ENCODE measurements around the gene HAAO.
A peak's percentile ranks its signal among the peaks of the same experiment; 100 is the strongest.

Gene HAAO

DNA sequence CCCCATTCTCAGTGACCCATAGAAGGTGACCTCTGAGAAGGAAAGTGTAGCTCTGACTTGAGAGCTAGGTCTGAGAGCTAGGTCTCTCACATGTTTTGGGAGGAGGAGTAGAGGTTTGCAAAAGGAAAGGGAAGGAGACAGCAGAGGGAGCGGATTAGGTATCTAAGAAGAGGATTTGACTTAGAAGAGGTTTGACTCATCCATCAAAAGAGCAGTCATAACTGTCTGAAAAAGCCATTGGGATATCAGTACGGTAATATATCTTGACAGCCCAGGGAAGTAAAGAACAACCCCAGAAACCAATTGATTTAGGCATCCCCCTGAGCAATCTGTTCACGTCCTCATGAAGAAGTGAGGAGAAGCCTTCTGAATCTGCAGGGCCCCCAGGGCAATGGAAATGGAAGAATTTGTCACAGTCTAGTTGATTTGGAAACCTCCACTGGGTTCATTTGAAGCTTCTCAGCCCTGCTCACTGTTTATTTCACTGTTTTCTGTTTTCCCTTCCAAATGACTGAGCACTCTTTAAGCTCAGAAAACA lies 47.8 kb downstream of the HAAO start:
- H3K4ac ChIP-seq (ENCODE audit: low read depth, low read length), result no peak overlapping the region
- H3K4me3 ChIP-seq (ENCODE audit: low read depth, low read length), result no peak overlapping the region
- no peak overlapping the region for H2BK12ac ChIP-seq (ENCODE audit: low read length)
- no peaks in the 10 kb centered on the region for H3K27me3 ChIP-seq (ENCODE audit: insufficient read depth, low read length)
- H2AFZ ChIP-seq (ENCODE audit: insufficient read depth, low read length, poor library complexity), result no peak overlapping the region
- WGBS (ENCODE audit: extremely low coverage, insufficient coverage, insufficient read length), result no CpG with 5 or more reads among the region's 3 CpGs
- H2AK5ac ChIP-seq (ENCODE audit: low read length), result no peak overlapping the region
- no peak overlapping the region for H2BK5ac ChIP-seq (ENCODE audit: low read depth, low read length, poor library complexity)
- no peak overlapping the region for H4K91ac ChIP-seq (ENCODE audit: low read depth, low read length)
- H3K27ac ChIP-seq (ENCODE audit: low read depth, low read length), result no peak overlapping the region
- H3K79me1 ChIP-seq (ENCODE audit: low read length), result no peaks in the 10 kb centered on the region
- H3K9me3 ChIP-seq (ENCODE audit: insufficient read depth, low read depth, low read length), result peaks cover 4% of the 10 kb centered on the region
- H3K14ac ChIP-seq (ENCODE audit: low read length), result no peak overlapping the region
- H3K4me2 ChIP-seq (ENCODE audit: low read length), result no peak overlapping the region
- H2BK120ac ChIP-seq (ENCODE audit: insufficient read depth, low read length, poor library complexity), result no peak overlapping the region
- no peak overlapping the region for H3K18ac ChIP-seq (ENCODE audit: low read length)
- DNase-seq, result peak in 1 of 2 donors; percentile 30
- H3K23ac ChIP-seq (ENCODE audit: low read length), result no peak overlapping the region
- H3K9ac ChIP-seq (ENCODE audit: low read length), result no peak overlapping the region
- H4K12ac ChIP-seq (ENCODE audit: low read depth, low read length), result no peak overlapping the region
- no peak overlapping the region for H4K8ac ChIP-seq (ENCODE audit: low read depth, low read length)
- H3K4me1 ChIP-seq (ENCODE audit: control insufficient read depth in 1 of 2, insufficient read depth in 2 of 2, low read length in 2 of 2), result no peaks in the 10 kb centered on the region
- peaks cover 0 to 3% of the 10 kb centered on the region in 2 experiments for H3K36me3 ChIP-seq (ENCODE audit: control insufficient read depth in 1 of 2, insufficient read depth in 2 of 2, low read length in 2 of 2)
- no peaks in the 10 kb centered on the region for H3K79me2 ChIP-seq (ENCODE audit: control insufficient read depth, insufficient read depth, low read length, poor library complexity)

DNA sequence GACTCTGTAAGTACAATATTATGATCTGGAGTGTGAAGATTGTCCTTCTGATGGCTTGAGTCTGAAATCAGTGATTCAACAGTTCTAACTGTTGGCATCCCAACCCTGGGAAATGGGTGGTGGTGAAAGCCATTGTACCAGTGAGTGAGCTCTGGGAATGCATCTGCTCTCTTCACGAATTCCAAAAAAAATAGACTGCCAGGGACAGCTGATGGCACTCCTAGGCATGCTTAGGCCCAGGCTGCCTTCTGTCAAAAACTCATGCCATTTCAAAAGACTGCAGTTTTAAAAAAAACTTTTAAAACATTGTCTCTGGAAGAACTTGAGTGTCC lies 48.8 kb downstream of the HAAO start:
- Histone ChIP-seq H2BK5ac (ENCODE audit: low read depth, low read length, poor library complexity) (no peak overlapping the region), H3K27me3 (ENCODE audit: insufficient read depth, low read length) (no peaks in the 10 kb centered on the region), H3K4me1 (ENCODE audit: control insufficient read depth in 1 of 2, insufficient read depth in 2 of 2, low read length in 2 of 2) (no peaks in the 10 kb centered on the region), H4K91ac (ENCODE audit: low read depth, low read length) (no peak overlapping the region), H3K9me3 (ENCODE audit: insufficient read depth, low read depth, low read length) (peaks cover 4% of the 10 kb centered on the region), H3K23ac (ENCODE audit: low read length) (no peak overlapping the region), H3K9ac (ENCODE audit: low read length) (no peak overlapping the region), H2AFZ (ENCODE audit: insufficient read depth, low read length, poor library complexity) (no peak overlapping the region), H3K18ac (ENCODE audit: low read length) (no peak overlapping the region), H3K79me2 (ENCODE audit: control insufficient read depth, insufficient read depth, low read length, poor library complexity) (no peaks in the 10 kb centered on the region), H3K36me3 (ENCODE audit: control insufficient read depth in 1 of 2, insufficient read depth in 2 of 2, low read length in 2 of 2) (peaks cover 0 to 3% of the 10 kb centered on the region in 2 experiments), H3K4me2 (ENCODE audit: low read length) (no peak overlapping the region), H4K12ac (ENCODE audit: low read depth, low read length) (no peak overlapping the region), H2BK12ac (ENCODE audit: low read length) (no peak overlapping the region), H4K8ac (ENCODE audit: low read depth, low read length) (no peak overlapping the region), H3K4me3 (ENCODE audit: low read depth, low read length) (no peak overlapping the region), H3K27ac (ENCODE audit: low read depth, low read length) (no peak overlapping the region), H3K4ac (ENCODE audit: low read depth, low read length) (no peak overlapping the region), H3K79me1 (ENCODE audit: low read length) (no peaks in the 10 kb centered on the region), H3K14ac (ENCODE audit: low read length) (no peak overlapping the region), H2AK5ac (ENCODE audit: low read length) (no peak overlapping the region), H2BK120ac (ENCODE audit: insufficient read depth, low read length, poor library complexity) (no peak overlapping the region)
- no CpG with 5 or more reads among the region's 1 CpG for WGBS (ENCODE audit: extremely low coverage, insufficient coverage, insufficient read length)
- DNase-seq, result no peak

GRCh38 chr2:42742740-42743658 lies 49.4 kb downstream of the HAAO start:
- Histone ChIP-seq H4K91ac (ENCODE audit: low read depth, low read length) (no peak overlapping the region), H4K12ac (ENCODE audit: low read depth, low read length) (no peak overlapping the region), H2BK12ac (ENCODE audit: low read length) (no peak overlapping the region), H3K4me1 (ENCODE audit: control insufficient read depth in 1 of 2, insufficient read depth in 2 of 2, low read length in 2 of 2) (no peaks in the 10 kb centered on the region), H2BK120ac (ENCODE audit: insufficient read depth, low read length, poor library complexity) (no peak overlapping the region), H3K4ac (ENCODE audit: low read depth, low read length) (no peak overlapping the region), H2AK5ac (ENCODE audit: low read length) (no peak overlapping the region), H3K18ac (ENCODE audit: low read length) (no peak overlapping the region), H3K79me2 (ENCODE audit: control insufficient read depth, insufficient read depth, low read length, poor library complexity) (no peaks in the 10 kb centered on the region), H3K23ac (ENCODE audit: low read length) (no peak overlapping the region), H3K36me3 (ENCODE audit: control insufficient read depth in 1 of 2, insufficient read depth in 2 of 2, low read length in 2 of 2) (peaks cover 0 to 3% of the 10 kb centered on the region in 2 experiments), H3K27me3 (ENCODE audit: insufficient read depth, low read length) (no peaks in the 10 kb centered on the region), H3K79me1 (ENCODE audit: low read length) (no peaks in the 10 kb centered on the region), H3K4me3 (ENCODE audit: low read depth, low read length) (no peak overlapping the region), H2BK5ac (ENCODE audit: low read depth, low read length, poor library complexity) (no peak overlapping the region), H3K9ac (ENCODE audit: low read length) (no peak overlapping the region), H2AFZ (ENCODE audit: insufficient read depth, low read length, poor library complexity) (no peak overlapping the region), H3K9me3 (ENCODE audit: insufficient read depth, low read depth, low read length) (peaks cover 5% of the 10 kb centered on the region), H3K27ac (ENCODE audit: low read depth, low read length) (no peak overlapping the region), H3K4me2 (ENCODE audit: low read length) (no peak overlapping the region), H3K14ac (ENCODE audit: low read length) (no peak overlapping the region), H4K8ac (ENCODE audit: low read depth, low read length) (no peak overlapping the region)
- no peak for DNase-seq
- no CpG with 5 or more reads among the region's 2 CpGs for WGBS (ENCODE audit: extremely low coverage, insufficient coverage, insufficient read length)

DNA sequence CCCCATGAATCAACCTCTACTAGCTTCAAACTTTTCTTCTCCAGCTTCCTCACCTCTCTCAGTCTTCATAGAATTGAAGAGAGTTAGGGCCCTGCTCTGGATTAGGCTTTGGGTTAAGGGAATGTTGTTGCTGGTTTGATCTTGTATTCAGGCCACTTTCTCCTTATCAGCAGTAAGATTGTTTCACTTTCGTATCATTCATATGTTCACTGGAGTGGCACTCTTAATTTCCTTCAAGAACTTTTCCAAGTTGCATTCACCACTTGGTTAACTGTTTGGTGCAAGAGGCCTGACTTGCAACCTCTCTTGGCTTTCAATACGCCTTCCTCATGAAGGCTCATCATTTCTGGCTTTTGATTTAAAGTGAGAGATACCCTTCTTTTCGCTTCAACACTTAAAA lies 51.2 kb downstream of the HAAO start:
- Histone ChIP-seq H4K12ac (ENCODE audit: low read depth, low read length) (no peak overlapping the region), H3K18ac (ENCODE audit: low read length) (no peak overlapping the region), H2BK5ac (ENCODE audit: low read depth, low read length, poor library complexity) (no peak overlapping the region), H3K27me3 (ENCODE audit: insufficient read depth, low read length) (no peaks in the 10 kb centered on the region), H2AFZ (ENCODE audit: insufficient read depth, low read length, poor library complexity) (no peak overlapping the region), H4K8ac (ENCODE audit: low read depth, low read length) (no peak overlapping the region), H3K27ac (ENCODE audit: low read depth, low read length) (no peak overlapping the region), H3K14ac (ENCODE audit: low read length) (no peak overlapping the region), H3K4me3 (ENCODE audit: low read depth, low read length) (no peak overlapping the region), H3K36me3 (ENCODE audit: control insufficient read depth in 1 of 2, insufficient read depth in 2 of 2, low read length in 2 of 2) (peaks cover 0 to 4% of the 10 kb centered on the region in 2 experiments), H3K9me3 (ENCODE audit: insufficient read depth, low read depth, low read length) (peaks cover 7% of the 10 kb centered on the region), H3K23ac (ENCODE audit: low read length) (no peak overlapping the region), H4K91ac (ENCODE audit: low read depth, low read length) (no peak overlapping the region), H3K79me1 (ENCODE audit: low read length) (no peaks in the 10 kb centered on the region), H3K4ac (ENCODE audit: low read depth, low read length) (no peak overlapping the region), H2AK5ac (ENCODE audit: low read length) (no peak overlapping the region), H2BK120ac (ENCODE audit: insufficient read depth, low read length, poor library complexity) (no peak overlapping the region), H3K4me1 (ENCODE audit: control insufficient read depth in 1 of 2, insufficient read depth in 2 of 2, low read length in 2 of 2) (peaks cover 0 to 4% of the 10 kb centered on the region in 2 experiments), H2BK12ac (ENCODE audit: low read length) (no peak overlapping the region), H3K79me2 (ENCODE audit: control insufficient read depth, insufficient read depth, low read length, poor library complexity) (no peaks in the 10 kb centered on the region), H3K4me2 (ENCODE audit: low read length) (no peak overlapping the region), H3K9ac (ENCODE audit: low read length) (no peak overlapping the region)
- no peak for DNase-seq
- whole genome bisulfite sequencing (ENCODE audit: extremely low coverage, insufficient coverage, insufficient read length), result no CpG with 5 or more reads among the region's 3 CpGs

All from trophoblast cell (in vitro differentiated cells and primary cell).